ENCODE results near the gene KIF22.

DNA sequence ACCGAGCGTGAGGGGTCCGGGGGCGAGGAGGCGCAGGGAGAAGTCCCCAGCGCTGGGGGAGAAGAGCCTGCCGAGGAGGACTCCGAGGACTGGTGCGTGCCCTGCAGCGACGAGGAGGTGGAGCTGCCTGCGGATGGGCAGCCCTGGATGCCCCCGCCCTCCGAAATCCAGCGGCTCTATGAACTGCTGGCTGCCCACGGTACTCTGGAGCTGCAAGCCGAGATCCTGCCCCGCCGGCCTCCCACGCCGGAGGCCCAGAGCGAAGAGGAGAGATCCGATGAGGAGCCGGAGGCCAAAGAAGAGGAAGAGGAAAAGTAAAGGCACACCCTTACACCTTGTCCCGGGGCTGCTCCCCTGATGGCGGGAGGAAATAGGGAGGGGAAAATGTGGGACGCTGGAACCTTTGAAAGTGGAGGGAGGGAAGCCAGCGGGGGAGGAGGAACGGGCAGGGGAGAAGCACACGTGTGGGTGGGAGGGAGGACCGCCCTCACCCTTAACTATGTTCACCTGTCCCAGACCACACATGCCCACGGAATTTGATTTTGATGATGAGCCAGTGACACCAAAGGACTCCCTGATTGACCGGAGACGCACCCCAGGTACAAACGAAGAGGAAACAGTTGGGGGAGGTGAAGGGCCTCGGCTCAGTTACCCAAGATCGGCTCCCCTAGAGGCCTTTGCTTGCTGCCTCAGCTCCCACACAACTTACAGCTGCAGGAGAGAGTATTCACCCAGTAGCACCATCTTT lies 26.3 kb downstream of the KIF22 start:
- TF ChIP-seq POLR2A (IDR thresholded peaks at IDR 0.05), result no peak
- TF ChIP-seq, protein P1, sequence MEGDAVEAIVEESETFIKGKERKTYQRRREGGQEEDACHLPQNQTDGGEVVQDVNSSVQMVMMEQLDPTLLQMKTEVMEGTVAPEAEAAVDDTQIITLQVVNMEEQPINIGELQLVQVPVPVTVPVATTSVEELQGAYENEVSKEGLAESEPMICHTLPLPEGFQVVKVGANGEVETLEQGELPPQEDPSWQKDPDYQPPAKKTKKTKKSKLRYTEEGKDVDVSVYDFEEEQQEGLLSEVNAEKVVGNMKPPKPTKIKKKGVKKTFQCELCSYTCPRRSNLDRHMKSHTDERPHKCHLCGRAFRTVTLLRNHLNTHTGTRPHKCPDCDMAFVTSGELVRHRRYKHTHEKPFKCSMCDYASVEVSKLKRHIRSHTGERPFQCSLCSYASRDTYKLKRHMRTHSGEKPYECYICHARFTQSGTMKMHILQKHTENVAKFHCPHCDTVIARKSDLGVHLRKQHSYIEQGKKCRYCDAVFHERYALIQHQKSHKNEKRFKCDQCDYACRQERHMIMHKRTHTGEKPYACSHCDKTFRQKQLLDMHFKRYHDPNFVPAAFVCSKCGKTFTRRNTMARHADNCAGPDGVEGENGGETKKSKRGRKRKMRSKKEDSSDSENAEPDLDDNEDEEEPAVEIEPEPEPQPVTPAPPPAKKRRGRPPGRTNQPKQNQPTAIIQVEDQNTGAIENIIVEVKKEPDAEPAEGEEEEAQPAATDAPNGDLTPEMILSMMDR (IDR thresholded peaks at IDR 0.05), result no peak
